ENCODE results near the gene DMD.

- TF ChIP-seq HDAC2 (IDR thresholded peaks at IDR 0.05; ENCODE audit: borderline replicate concordance in 1 of 2, low read depth in 2 of 2, low read length in 2 of 2) = no peak
- TF ChIP-seq CTCF (IDR thresholded peaks at IDR 0.05; ENCODE audit: control extremely low read depth in 1 of 3, insufficient read depth in 1 of 3, low read depth in 1 of 3, low read length in 3 of 3) = no peak
- TF ChIP-seq E2F6 (IDR thresholded peaks at IDR 0.05) = no peak
- no peak for TF ChIP-seq POLR2AphosphoS5 (IDR thresholded peaks at IDR 0.05; ENCODE audit: low read depth, low read length)
- no peak for TF ChIP-seq ATF3 (IDR thresholded peaks at IDR 0.05; ENCODE audit: insufficient read depth, low read depth, low read length)
- TF ChIP-seq CHD2 (IDR thresholded peaks at IDR 0.05; ENCODE audit: low read length) = no peak
- TF ChIP-seq PHF8 (conservative IDR thresholded peaks at IDR 0.05; ENCODE audit: low read depth, low read length) = no peak
- no peak for TF ChIP-seq BCL11A (IDR thresholded peaks at IDR 0.05; ENCODE audit: low read depth in 2 of 2, low read length in 2 of 2)
- TF ChIP-seq EZH2 (IDR thresholded peaks at IDR 0.05; ENCODE audit: low read depth, low read length, severe bottlenecking) = no peak
These were observed 1687.3 kb downstream of the DMD start for GRCh38 chrX:31523884-31524536.

Data from H1 (cell line).